ENCODE results near the gene DKK3.

The DKK3 gene

GRCh38 chr11:12005476-12005875, 3.0 kb downstream of the DKK3 start:
- Histone ChIP-seq H3K36me3 (ENCODE audit: insufficient read depth, low read length) (no peaks in the 10 kb centered on the region), H3K4me2 (ENCODE audit: insufficient read depth, low read length) (no peak overlapping the region), H3K27ac (ENCODE audit: low read length) (no peak overlapping the region), H3K4me1 (ENCODE audit: insufficient read depth, low read length) (no peaks in the 10 kb centered on the region), H3K9me3 (ENCODE audit: insufficient read depth, low read length, severe bottlenecking) (no peaks in the 10 kb centered on the region), H3K27me3 (ENCODE audit: insufficient read depth, low read length, poor library complexity) (peaks cover 33% of the 10 kb centered on the region), H4K20me1 (ENCODE audit: insufficient read depth, low read length) (no peaks in the 10 kb centered on the region), H2AFZ (ENCODE audit: low read depth, low read length) (no peak overlapping the region), H3K4me3 (ENCODE audit: low read depth in 1 of 2, low read length in 2 of 2) (no peak overlapping the region), H3K79me2 (ENCODE audit: insufficient read depth, low read length) (no peaks in the 10 kb centered on the region), H3K9ac (ENCODE audit: low read depth, low read length) (no peak overlapping the region)
- ATAC-seq (ENCODE audit: insufficient read depth, low read depth) (no peak), DNase-seq (no peak)
- TF ChIP-seq EZH2 (IDR thresholded peaks at IDR 0.05; ENCODE audit: borderline replicate concordance, low read depth, low read length, severe bottlenecking) (no peak), CTCF (IDR thresholded peaks at IDR 0.05; ENCODE audit: borderline replicate concordance, extremely low read depth, low read length, poor library complexity, severe bottlenecking) (no peak)

- no peak overlapping the region for H3K9ac ChIP-seq (ENCODE audit: low read depth, low read length)
- H3K36me3 ChIP-seq (ENCODE audit: insufficient read depth, low read length) = no peaks in the 10 kb centered on the region
- H2AFZ ChIP-seq (ENCODE audit: low read depth, low read length) = no peak overlapping the region
- ATAC-seq (ENCODE audit: insufficient read depth, low read depth) = no peak
- H3K9me3 ChIP-seq (ENCODE audit: insufficient read depth, low read length, severe bottlenecking) = no peaks in the 10 kb centered on the region
- H3K79me2 ChIP-seq (ENCODE audit: insufficient read depth, low read length) = no peaks in the 10 kb centered on the region
- no peaks in the 10 kb centered on the region for H3K4me1 ChIP-seq (ENCODE audit: insufficient read depth, low read length)
- no peak for TF ChIP-seq CTCF (IDR thresholded peaks at IDR 0.05; ENCODE audit: borderline replicate concordance, extremely low read depth, low read length, poor library complexity, severe bottlenecking)
- TF ChIP-seq EZH2 (IDR thresholded peaks at IDR 0.05; ENCODE audit: borderline replicate concordance, low read depth, low read length, severe bottlenecking) = no peak
- no peak overlapping the region for H3K27ac ChIP-seq (ENCODE audit: low read length)
- peaks cover 33% of the 10 kb centered on the region for H3K27me3 ChIP-seq (ENCODE audit: insufficient read depth, low read length, poor library complexity)
- H4K20me1 ChIP-seq (ENCODE audit: insufficient read depth, low read length) = no peaks in the 10 kb centered on the region
- H3K4me3 ChIP-seq (ENCODE audit: low read depth in 1 of 2, low read length in 2 of 2) = no peak overlapping the region
- H3K4me2 ChIP-seq (ENCODE audit: insufficient read depth, low read length) = no peak overlapping the region
- DNase-seq = no peak
Measured at GRCh38 chr11:12005061-12005460, 3.4 kb downstream of the DKK3 start.

DNA sequence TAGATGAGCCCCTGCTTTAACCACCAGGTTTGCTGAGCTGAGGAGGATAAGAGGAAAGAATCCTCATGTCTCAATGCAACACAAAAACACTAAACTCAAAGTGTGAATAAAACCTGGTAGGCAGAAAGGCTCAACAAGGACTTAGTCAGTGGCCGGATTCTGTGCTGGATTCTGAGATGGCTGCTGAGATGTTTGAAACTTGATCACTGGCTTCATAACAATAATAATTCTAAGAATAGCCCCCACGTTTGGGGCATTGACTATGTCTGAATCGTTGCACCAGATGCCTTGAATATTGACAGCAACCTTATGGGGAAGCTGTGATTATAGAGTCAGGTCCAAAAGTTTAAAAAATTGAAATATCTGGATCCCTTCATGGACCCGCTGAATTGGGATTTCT, 4.6 kb downstream of the DKK3 start:
- H3K36me3 ChIP-seq (ENCODE audit: insufficient read depth, low read length) = no peaks in the 10 kb centered on the region
- H3K4me3 ChIP-seq (ENCODE audit: low read depth in 1 of 2, low read length in 2 of 2) = no peak overlapping the region
- no peaks in the 10 kb centered on the region for H3K4me1 ChIP-seq (ENCODE audit: insufficient read depth, low read length)
- H4K20me1 ChIP-seq (ENCODE audit: insufficient read depth, low read length) = no peaks in the 10 kb centered on the region
- no peak overlapping the region for H3K4me2 ChIP-seq (ENCODE audit: insufficient read depth, low read length)
- H3K9me3 ChIP-seq (ENCODE audit: insufficient read depth, low read length, severe bottlenecking) = no peaks in the 10 kb centered on the region
- no peaks in the 10 kb centered on the region for H3K79me2 ChIP-seq (ENCODE audit: insufficient read depth, low read length)
- no peak for DNase-seq
- TF ChIP-seq EZH2 (IDR thresholded peaks at IDR 0.05; ENCODE audit: borderline replicate concordance, low read depth, low read length, severe bottlenecking) (no peak), CTCF (IDR thresholded peaks at IDR 0.05; ENCODE audit: borderline replicate concordance, extremely low read depth, low read length, poor library complexity, severe bottlenecking) (no peak)
- peaks cover 38% of the 10 kb centered on the region for H3K27me3 ChIP-seq (ENCODE audit: insufficient read depth, low read length, poor library complexity)
- ATAC-seq (ENCODE audit: insufficient read depth, low read depth) = no peak
- no peak overlapping the region for H2AFZ ChIP-seq (ENCODE audit: low read depth, low read length)
- no peak overlapping the region for H3K27ac ChIP-seq (ENCODE audit: low read length)
- no peak overlapping the region for H3K9ac ChIP-seq (ENCODE audit: low read depth, low read length)

- no peak overlapping the region for H2AFZ ChIP-seq (ENCODE audit: low read depth, low read length)
- H3K4me3 ChIP-seq (ENCODE audit: low read depth in 1 of 2, low read length in 2 of 2) = no peak overlapping the region
- no peak for TF ChIP-seq EZH2 (IDR thresholded peaks at IDR 0.05; ENCODE audit: borderline replicate concordance, low read depth, low read length, severe bottlenecking)
- TF ChIP-seq CTCF (IDR thresholded peaks at IDR 0.05; ENCODE audit: borderline replicate concordance, extremely low read depth, low read length, poor library complexity, severe bottlenecking) = no peak
- H3K9me3 ChIP-seq (ENCODE audit: insufficient read depth, low read length, severe bottlenecking) = no peaks in the 10 kb centered on the region
- ATAC-seq (ENCODE audit: insufficient read depth, low read depth) = no peak
- no peaks in the 10 kb centered on the region for H4K20me1 ChIP-seq (ENCODE audit: insufficient read depth, low read length)
- H3K36me3 ChIP-seq (ENCODE audit: insufficient read depth, low read length) = no peaks in the 10 kb centered on the region
- H3K27ac ChIP-seq (ENCODE audit: low read length) = no peak overlapping the region
- no peaks in the 10 kb centered on the region for H3K4me1 ChIP-seq (ENCODE audit: insufficient read depth, low read length)
- H3K9ac ChIP-seq (ENCODE audit: low read depth, low read length) = no peak overlapping the region
- H3K27me3 ChIP-seq (ENCODE audit: insufficient read depth, low read length, poor library complexity) = peaks cover 38% of the 10 kb centered on the region
- H3K79me2 ChIP-seq (ENCODE audit: insufficient read depth, low read length) = no peaks in the 10 kb centered on the region
- no peak overlapping the region for H3K4me2 ChIP-seq (ENCODE audit: insufficient read depth, low read length)
- DNase-seq = no peak
Measured at GRCh38 chr11:12003336-12003735, 5.1 kb downstream of the DKK3 start.
